ENCODE results near the gene ENDOU.

ENDOU gene

DNA sequence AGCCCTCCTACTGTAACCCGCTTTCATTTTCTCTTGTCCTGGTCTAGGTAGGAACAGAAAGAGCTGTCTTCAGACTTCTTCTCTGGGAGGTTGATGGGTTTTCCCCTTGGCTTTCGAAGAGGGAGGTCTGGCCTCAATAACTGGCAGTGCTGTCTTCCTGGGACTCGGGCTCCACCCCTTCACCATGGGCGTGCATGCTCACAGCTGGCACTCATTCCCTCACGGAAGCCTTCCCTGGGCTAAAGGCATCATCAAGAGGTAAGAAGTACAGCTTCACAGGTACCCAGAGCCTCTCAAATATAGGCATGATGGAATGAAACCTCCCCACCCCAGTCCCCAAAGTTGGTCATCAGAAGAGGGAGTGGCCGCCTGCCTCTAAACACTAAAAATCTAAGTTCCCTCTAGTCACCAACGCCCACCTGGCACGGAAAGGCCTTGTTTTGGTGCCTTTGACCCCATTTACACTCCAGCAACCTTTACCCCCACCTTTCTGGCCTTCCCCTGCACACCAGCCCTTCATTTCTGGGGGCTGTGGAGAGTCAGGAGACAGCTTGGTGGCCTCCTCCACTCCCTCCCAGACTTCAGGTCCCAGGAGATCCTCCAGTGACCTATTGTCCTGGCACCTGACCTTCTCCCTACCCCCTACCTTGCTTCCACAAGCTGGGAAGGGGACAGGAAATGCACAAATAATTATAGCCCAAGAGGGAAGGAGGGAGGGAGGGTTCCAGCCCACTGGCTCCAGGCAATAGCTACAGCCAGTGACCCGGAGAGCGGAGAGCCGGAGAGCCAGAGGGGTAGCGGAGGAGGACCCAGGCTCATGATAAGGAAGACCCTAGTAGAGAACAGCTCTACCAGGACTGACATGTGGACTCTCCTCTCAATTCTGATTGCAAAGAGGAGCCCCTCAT lies 30.6 kb upstream of the ENDOU start:
- DNase-seq (ENCODE audit: low spot score), result peak; percentile 86

DNA sequence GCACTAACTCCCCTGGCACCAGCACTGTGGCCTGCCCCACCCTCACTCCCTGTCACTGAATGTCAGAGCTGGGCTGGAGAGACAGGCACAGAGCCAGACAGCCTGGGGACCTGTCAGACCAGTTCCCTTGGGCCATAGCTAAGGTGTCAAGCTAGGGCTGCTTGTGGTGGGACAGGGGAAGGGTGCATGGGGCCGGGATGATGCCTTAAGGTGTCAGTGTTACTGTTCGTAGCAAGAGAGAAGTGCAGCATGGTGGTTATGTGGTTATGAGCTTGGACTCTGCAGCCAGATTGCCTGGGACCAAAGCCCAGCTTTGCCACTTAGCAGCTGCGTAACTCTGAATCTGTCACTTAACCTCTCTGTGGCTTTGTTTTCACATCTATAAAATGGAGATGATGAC lies 29.6 kb upstream of the ENDOU start:
- peak; percentile 37 for DNase-seq (ENCODE audit: low spot score)
- TF ChIP-seq, protein P1, sequence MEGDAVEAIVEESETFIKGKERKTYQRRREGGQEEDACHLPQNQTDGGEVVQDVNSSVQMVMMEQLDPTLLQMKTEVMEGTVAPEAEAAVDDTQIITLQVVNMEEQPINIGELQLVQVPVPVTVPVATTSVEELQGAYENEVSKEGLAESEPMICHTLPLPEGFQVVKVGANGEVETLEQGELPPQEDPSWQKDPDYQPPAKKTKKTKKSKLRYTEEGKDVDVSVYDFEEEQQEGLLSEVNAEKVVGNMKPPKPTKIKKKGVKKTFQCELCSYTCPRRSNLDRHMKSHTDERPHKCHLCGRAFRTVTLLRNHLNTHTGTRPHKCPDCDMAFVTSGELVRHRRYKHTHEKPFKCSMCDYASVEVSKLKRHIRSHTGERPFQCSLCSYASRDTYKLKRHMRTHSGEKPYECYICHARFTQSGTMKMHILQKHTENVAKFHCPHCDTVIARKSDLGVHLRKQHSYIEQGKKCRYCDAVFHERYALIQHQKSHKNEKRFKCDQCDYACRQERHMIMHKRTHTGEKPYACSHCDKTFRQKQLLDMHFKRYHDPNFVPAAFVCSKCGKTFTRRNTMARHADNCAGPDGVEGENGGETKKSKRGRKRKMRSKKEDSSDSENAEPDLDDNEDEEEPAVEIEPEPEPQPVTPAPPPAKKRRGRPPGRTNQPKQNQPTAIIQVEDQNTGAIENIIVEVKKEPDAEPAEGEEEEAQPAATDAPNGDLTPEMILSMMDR (IDR thresholded peaks at IDR 0.05; ENCODE audit: extremely low read depth, missing control alignments), result no peak

More for the DNA sequence above, 30.6 kb upstream of the ENDOU start:
- TF ChIP-seq, protein P1 (IDR thresholded peaks at IDR 0.05; ENCODE audit: extremely low read depth, missing control alignments), result no peak

DNA sequence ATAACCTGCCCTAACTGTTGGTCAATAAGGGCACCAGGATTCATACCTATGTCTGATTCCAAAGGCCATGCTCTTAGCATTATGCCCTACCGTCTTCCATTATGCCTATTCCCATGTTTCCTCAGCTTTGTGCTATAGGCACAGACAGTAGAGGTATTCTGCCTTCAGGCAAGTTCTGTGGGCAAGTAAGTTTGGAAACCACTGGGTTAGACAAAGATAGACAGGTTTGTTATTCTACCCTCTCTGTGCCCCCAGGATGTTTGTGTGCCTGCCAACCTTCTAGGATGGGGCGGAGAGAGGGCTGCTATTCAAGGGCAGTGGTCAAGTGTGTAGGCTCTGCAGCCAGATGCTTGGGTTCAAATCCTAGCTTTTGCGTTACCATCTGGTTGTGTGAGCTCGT lies 28.8 kb upstream of the ENDOU start:
- TF ChIP-seq, protein P1 (IDR thresholded peaks at IDR 0.05; ENCODE audit: extremely low read depth, missing control alignments), result no peak
- no peak for DNase-seq (ENCODE audit: low spot score)

DNA sequence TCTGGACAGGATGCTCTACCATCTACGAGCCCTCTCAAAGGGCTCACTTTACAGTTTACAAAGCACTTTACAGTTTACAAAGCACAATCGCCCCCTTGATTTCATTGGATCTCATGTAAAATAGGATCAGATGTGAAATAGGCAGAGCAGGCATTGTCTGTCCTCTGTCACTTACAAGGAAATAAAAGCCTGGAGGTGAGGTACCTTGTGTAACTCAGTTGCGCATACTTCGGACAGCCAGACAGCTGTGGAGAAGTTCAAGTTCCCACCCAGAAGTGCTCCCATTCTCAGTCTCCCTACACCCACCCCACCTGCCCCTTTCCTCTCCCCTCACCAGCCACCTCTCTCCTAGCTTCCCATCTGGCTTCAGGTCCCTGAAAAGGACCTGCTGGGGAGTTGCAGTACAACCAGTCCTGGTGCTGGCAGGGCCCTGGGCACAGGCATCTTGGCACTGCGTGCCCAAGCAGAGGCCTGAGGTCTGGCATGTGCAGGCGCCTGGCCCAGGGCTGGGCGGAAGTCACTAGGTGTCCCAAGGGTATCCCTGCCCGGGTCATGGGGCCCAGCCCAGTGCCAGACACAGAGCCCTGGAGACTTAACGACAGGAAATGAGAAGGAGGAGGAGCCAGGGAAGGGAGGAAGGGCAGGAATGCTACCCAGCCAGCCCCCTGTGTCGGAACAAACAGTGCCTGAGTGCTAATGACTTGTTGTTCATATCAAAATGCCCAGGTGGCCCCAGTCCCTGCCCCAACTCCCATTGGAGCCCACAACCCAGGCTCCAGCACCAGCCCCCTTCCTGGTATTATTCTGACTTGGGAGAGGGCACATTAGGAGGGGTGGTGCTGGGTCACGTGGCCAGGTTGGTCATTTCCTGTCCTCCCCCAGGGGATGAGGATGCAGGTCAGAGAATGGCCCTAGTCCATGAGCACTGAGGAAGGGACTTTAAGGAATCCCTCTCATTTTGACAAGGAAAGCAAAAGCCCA lies 28.0 kb upstream of the ENDOU start:
- no peak for DNase-seq (ENCODE audit: low spot score)
- TF ChIP-seq, protein P1 (IDR thresholded peaks at IDR 0.05; ENCODE audit: extremely low read depth, missing control alignments), result no peak

DNA sequence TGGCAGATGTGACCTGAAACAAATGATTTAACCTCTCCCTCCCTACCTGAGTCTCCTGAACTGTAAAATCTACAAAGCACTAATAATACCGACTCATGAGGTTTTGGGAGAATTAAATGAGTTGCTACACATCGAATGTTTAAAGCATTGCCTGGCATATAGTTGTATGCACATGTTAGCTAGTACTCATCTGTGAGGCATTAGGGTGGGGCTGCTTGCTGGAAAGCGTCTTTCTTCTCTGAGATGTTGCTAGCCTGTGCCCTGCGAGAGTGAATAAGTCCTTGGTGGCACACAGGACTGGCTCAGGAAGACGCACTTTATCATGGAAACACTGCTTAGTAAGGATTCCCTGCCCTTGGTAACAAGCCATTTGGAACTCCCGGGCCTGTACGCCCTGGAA lies 27.3 kb upstream of the ENDOU start:
- TF ChIP-seq, protein P1 (IDR thresholded peaks at IDR 0.05; ENCODE audit: extremely low read depth, missing control alignments), result no peak
- DNase-seq (ENCODE audit: low spot score), result no peak

DNA sequence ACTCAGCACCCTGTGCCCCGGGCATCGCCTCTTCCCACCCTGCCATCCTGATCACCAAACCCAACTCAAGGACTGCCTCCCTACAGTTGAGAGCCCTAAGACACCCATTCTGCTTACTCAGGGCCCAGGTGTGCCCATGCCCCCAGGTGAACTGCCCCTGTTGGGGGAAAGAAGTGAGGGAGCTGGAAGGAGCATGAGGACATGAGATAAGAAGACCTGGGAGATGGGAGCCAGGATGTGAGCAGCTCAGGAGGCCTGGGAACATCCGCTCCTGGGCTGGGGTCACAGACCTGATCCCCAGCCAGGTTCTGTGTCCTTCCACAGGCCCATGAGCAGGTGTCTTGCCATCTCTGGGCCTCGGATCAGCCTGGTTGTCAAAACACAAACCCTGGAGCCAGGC lies 26.8 kb upstream of the ENDOU start:
- no peak for DNase-seq (ENCODE audit: low spot score)
- TF ChIP-seq, protein P1 (IDR thresholded peaks at IDR 0.05; ENCODE audit: extremely low read depth, missing control alignments), result no peak

Measured in GM20000 (cell line).